SK-N-SH (cell line): ENCODE data around the gene TAS2R30. TPM values are rescaled to one million over a fixed set of nuclear protein-coding genes. Genes with fewer than 3 reads are reported as not detected.

Experiments used
- CTCF ChIA-PET: fragments of 300-600, 350-600 bp; formaldehyde crosslinking; extraction: SDS; loops from one replicate; lab custom pipeline; 2021; lab: Yijun Ruan, JAX
- POLR2A ChIA-PET: fragments of 350-600 bp; sonication (Branson Sonifier 250); formaldehyde crosslinking; extraction: SDS; loops from one replicate; lab custom pipeline; 2020; ENCODE audit warnings: antibody characterized with exemption, inconsistent platforms; lab: Yijun Ruan, JAX
- DNase-seq: peaks from one replicate; pipeline ENCODE4 v3.0.0; 2012
- H2AFZ ChIP-seq: fragments of 200-600 bp; sonication (generic); 2 replicates; pipeline ENCODE4 v1.8.1; 2016; ENCODE audit warnings: antibody characterized with exemption, mild to moderate bottlenecking, low read depth
- H3F3A ChIP-seq: fragments of 200-600 bp; sonication (generic); replicated peaks from 2 replicates; pipeline ENCODE3; 2016; ENCODE audit warnings: antibody characterized with exemption, mild to moderate bottlenecking; ENCODE audit not compliant: insufficient read depth
- H3K27ac ChIP-seq, 2 experiments: fragments of 200-500 bp in 1 of 2; fragments of 200-600 bp in 1 of 2; sonication (Bioruptor generic) in 1 of 2; sonication (generic), shearing (Covaris generic) in 1 of 2; 2 replicates each; pipeline versions ENCODE4 v1.5.1 to v1.6.1; 2014 to 2016; ENCODE audit warnings: low read depth in 2 of 2, inconsistent platforms in 1 of 2, low read length in 1 of 2, mild to moderate bottlenecking in 1 of 2, mixed read lengths in 1 of 2
- H3K27me3 ChIP-seq: fragments of 200-600 bp; sonication (generic), shearing (Covaris generic); 2 replicates; pipeline ENCODE4 v1.6.1; 2016; ENCODE audit warnings: mixed run types; ENCODE audit not compliant: insufficient read depth
- H3K36me3 ChIP-seq, 2 experiments: fragments of 200-500 bp in 1 of 2; fragments of 200-600 bp in 1 of 2; sonication (Bioruptor generic) in 1 of 2; sonication (generic) in 1 of 2; replicated peaks in 1 of 2; 2 replicates each; pipeline versions ENCODE3 to v1.5.1; 2014 to 2016; ENCODE audit warnings: low read length in 1 of 2, mild to moderate bottlenecking in 1 of 2; ENCODE audit not compliant: insufficient read depth in 2 of 2, control insufficient read depth in 1 of 2
- H3K4me1 ChIP-seq, 2 experiments: fragments of 200-500 bp in 1 of 2; fragments of 200-600 bp in 1 of 2; sonication (Bioruptor generic) in 1 of 2; sonication (generic), shearing (Covaris generic) in 1 of 2; 2 replicates each; pipeline versions ENCODE4 v1.5.1 to v1.6.1; 2014 to 2016; ENCODE audit warnings: low read depth in 1 of 2, low read length in 1 of 2, mixed run types in 1 of 2; ENCODE audit not compliant: insufficient read depth in 2 of 2, control insufficient read depth in 1 of 2
- H3K4me2 ChIP-seq: fragments of 200-600 bp; sonication (generic), shearing (Covaris generic); 2 replicates; pipeline ENCODE4 v1.6.1; 2017; ENCODE audit warnings: mixed run types
- H3K4me3 ChIP-seq, 2 experiments: fragments of 200-500 bp in 1 of 2; fragments of 200-600 bp in 1 of 2; sonication (Bioruptor generic) in 1 of 2; sonication (generic), shearing (Covaris generic) in 1 of 2; 2 replicates each; pipeline versions ENCODE4 v1.5.1 to v1.8.1; 2014 to 2016; ENCODE audit warnings: low read depth in 2 of 2, inconsistent platforms in 1 of 2, low read length in 1 of 2, mild to moderate bottlenecking in 1 of 2, mixed read lengths in 1 of 2, moderate library complexity in 1 of 2
- H3K79me2 ChIP-seq: fragments of 200-600 bp; sonication (generic); 2 replicates; pipeline ENCODE4 v1.8.1; 2017; ENCODE audit warnings: mild to moderate bottlenecking; ENCODE audit not compliant: insufficient read depth
- H3K9ac ChIP-seq: fragments of 200-600 bp; sonication (generic); 2 replicates; pipeline ENCODE4 v1.6.1; 2017; ENCODE audit warnings: mixed run types
- H3K9me2 ChIP-seq: fragments of 200-600 bp; sonication (generic); 2 replicates; pipeline ENCODE4 v1.6.1; 2017; ENCODE audit warnings: mixed run types
- H3K9me3 ChIP-seq: fragments of 200-600 bp; sonication (generic); 2 replicates; pipeline ENCODE4 v1.6.1; 2017; ENCODE audit warnings: mixed run types, mild to moderate bottlenecking, moderate library complexity
- H4K20me1 ChIP-seq: fragments of 200-600 bp; sonication (generic); 2 replicates; pipeline ENCODE4 v1.6.1; 2017; ENCODE audit warnings: mild to moderate bottlenecking, mixed run types; ENCODE audit not compliant: insufficient read depth
- CTCF ChIP-seq: fragments of 200-600 bp; sonication (generic); IDR thresholded peaks from 2 replicates; pipeline ENCODE4 v1.6.1; 2017; ENCODE audit warnings: antibody characterized with exemption, mild to moderate bottlenecking, moderate library complexity
- ELF1 ChIP-seq: IDR thresholded peaks from 2 replicates; pipeline ENCODE4 v1.4.0; 2012
- EP300 ChIP-seq, 2 experiments: IDR thresholded peaks; 2 replicates each; pipeline versions ENCODE4 v1.4.0 to v1.6.1; 2012; ENCODE audit warnings: borderline replicate concordance in 1 of 2, low read depth in 1 of 2, low read length in 1 of 2
- IRF3 ChIP-seq: fragments of 150-350 bp; IDR thresholded peaks from 2 replicates; pipeline ENCODE4 v1.6.1; 2016; ENCODE audit warnings: mild to moderate bottlenecking, low read depth, low read length
- MXI1 ChIP-seq: IDR thresholded peaks from 2 replicates; pipeline ENCODE4 v1.6.1; 2012; ENCODE audit warnings: mild to moderate bottlenecking, low read depth, low read length, improper control_type of control experiment
- NRF1 ChIP-seq: IDR thresholded peaks from 2 replicates; pipeline ENCODE4 v1.6.1; 2012; ENCODE audit warnings: low read depth, mild to moderate bottlenecking, low read length
- RAD21 ChIP-seq: IDR thresholded peaks from 2 replicates; pipeline ENCODE4 v1.6.1; 2012; ENCODE audit warnings: mild to moderate bottlenecking, low read length
- RFX5 ChIP-seq: IDR thresholded peaks from 2 replicates; pipeline ENCODE4 v1.6.1; 2012; ENCODE audit warnings: mild to moderate bottlenecking, improper control_type of control experiment, low read length
- SMC3 ChIP-seq: IDR thresholded peaks from 2 replicates; pipeline ENCODE4 v1.6.1; 2012; ENCODE audit warnings: low read depth, low read length, improper control_type of control experiment
- TAF1 ChIP-seq: IDR thresholded peaks from 2 replicates; pipeline ENCODE4 v1.6.1; 2012; ENCODE audit warnings: low read depth, mild to moderate bottlenecking, low read length, moderate library complexity, borderline replicate concordance
- TCF12 ChIP-seq: IDR thresholded peaks from 2 replicates; pipeline ENCODE4 v1.4.0; 2012
- TEAD4 ChIP-seq: IDR thresholded peaks from 2 replicates; pipeline ENCODE4 v1.4.0; 2012; ENCODE audit warnings: mild to moderate bottlenecking, borderline replicate concordance; ENCODE audit not compliant: insufficient read depth
- ZBTB33 ChIP-seq: IDR thresholded peaks from 2 replicates; pipeline ENCODE4 v1.4.0; 2012; ENCODE audit warnings: low read depth, borderline replicate concordance
- WGBS: methylation state at CpG from one replicate; pipeline ENCODE4 v1.1.6; 2017; ENCODE audit warnings: low lambda C conversion rate; 5-methylcytosine and 5-hydroxymethylcytosine counted together
- polyA plus RNA-seq, 3 experiments: library from polyadenylated mRNA; depleted of rRNA; stranded (reverse); fragments of >200 nt; gene quantifications; 2 replicates each; pipeline ENCODE4 v1.2.3, GENCODE V29; 2012
- TF ChIP-seq, protein P1 (sequence below): fragments of 150-350 bp; IDR thresholded peaks from 2 replicates; pipeline ENCODE4 v1.6.1; 2017; ENCODE audit warnings: antibody characterized with exemption, low read length, low read depth, borderline replicate concordance
- TF ChIP-seq, protein P2 (sequence below): IDR thresholded peaks from 2 replicates; pipeline ENCODE4 v1.4.0; 2012; ENCODE audit warnings: low read depth, borderline replicate concordance

Gene TAS2R30
- polyA plus RNA-seq, 1 of the 3 experiments (the other 2 are of a cell fraction) = 0.05 TPM

DNA sequence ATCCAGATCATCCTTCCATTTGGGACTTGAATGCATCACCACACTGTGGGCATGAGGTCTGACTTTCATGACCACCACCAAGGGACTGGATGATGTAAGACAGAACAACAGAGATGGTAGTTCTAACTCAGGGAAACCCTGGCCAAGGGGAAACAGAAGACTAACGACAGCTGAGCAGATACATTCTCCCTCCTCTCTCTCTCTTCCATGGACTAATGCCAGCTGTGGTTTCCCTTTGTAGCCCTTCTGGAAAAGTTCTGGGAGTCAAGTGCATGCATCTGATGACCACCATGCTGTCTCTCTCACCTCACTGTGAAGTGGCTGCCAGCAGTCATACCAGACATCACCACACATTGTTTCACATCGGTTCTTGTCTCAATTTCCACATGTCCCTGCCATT, 3.4 kb downstream of the TAS2R30 start:
- H3K4me3 ChIP-seq = no peak overlapping the region
- CTCF ChIA-PET = no interaction called here
- 0% methylated on average over 2 of the region's 2 CpGs for WGBS
- POLR2A ChIA-PET = no interaction called here
- no peaks in the 10 kb centered on the region for H3K9me2 ChIP-seq
- no peaks in the 10 kb centered on the region; a peak in 2 of 4 replicates for H3K4me1 ChIP-seq
- H3K9me3 ChIP-seq = no peaks in the 10 kb centered on the region; the same call in 1 of the 2 replicates
- peaks cover 4% of the 10 kb centered on the region; the same call in 1 of the 2 replicates for H4K20me1 ChIP-seq
- peaks cover 0 to 3% of the 10 kb centered on the region in 2 experiments for H3K36me3 ChIP-seq
- no peak for DNase-seq
- no peak overlapping the region for H3K4me2 ChIP-seq
- TF ChIP-seq NRF1 (no peak), RFX5 (no peak), EP300 (IDR thresholded peaks at IDR 0.05; ENCODE audit: borderline replicate concordance in 1 of 2, low read depth in 1 of 2, low read length in 1 of 2) (no peak), TEAD4 (no peak), CTCF (no peak)
- TF ChIP-seq, protein P1, sequence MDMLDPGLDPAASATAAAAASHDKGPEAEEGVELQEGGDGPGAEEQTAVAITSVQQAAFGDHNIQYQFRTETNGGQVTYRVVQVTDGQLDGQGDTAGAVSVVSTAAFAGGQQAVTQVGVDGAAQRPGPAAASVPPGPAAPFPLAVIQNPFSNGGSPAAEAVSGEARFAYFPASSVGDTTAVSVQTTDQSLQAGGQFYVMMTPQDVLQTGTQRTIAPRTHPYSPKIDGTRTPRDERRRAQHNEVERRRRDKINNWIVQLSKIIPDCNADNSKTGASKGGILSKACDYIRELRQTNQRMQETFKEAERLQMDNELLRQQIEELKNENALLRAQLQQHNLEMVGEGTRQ = no peak
- no peaks in the 10 kb centered on the region for H3K27me3 ChIP-seq
- no peak overlapping the region for H2AFZ ChIP-seq
- peaks cover 67% of the 10 kb centered on the region for H3K79me2 ChIP-seq
- no peak overlapping the region for H3K9ac ChIP-seq
- no peak overlapping the region for H3K27ac ChIP-seq
- H3F3A ChIP-seq = no peaks in the 10 kb centered on the region

GRCh38 chr12:11130382-11130781, 4.1 kb downstream of the TAS2R30 start:
- Histone ChIP-seq H3K9ac (no peak overlapping the region), H3K36me3 (peaks cover 0 to 3% of the 10 kb centered on the region in 2 experiments), H3K79me2 (peaks cover 64% of the 10 kb centered on the region), H3K27me3 (no peaks in the 10 kb centered on the region), H3K4me3 (no peak overlapping the region), H3K4me1 (no peaks in the 10 kb centered on the region; a peak in 2 of 4 replicates), H4K20me1 (peaks cover 4% of the 10 kb centered on the region; the same call in 1 of the 2 replicates), H3F3A (no peaks in the 10 kb centered on the region), H3K27ac (no peak overlapping the region), H3K9me3 (no peaks in the 10 kb centered on the region; the same call in 1 of the 2 replicates), H3K4me2 (no peak overlapping the region), H3K9me2 (no peaks in the 10 kb centered on the region), H2AFZ (no peak overlapping the region)
- DNase-seq = no peak
- 97% methylated on average over 3 of the region's 3 CpGs for WGBS
- POLR2A ChIA-PET = no interaction called here
- CTCF ChIA-PET = no interaction called here
- no peak for TF ChIP-seq NRF1
- no peak for TF ChIP-seq RAD21
- TF ChIP-seq CTCF = no peak
- TF ChIP-seq MXI1 = no peak
- no peak for TF ChIP-seq TCF12
- no peak for TF ChIP-seq TEAD4
- TF ChIP-seq SMC3 = no peak
- TF ChIP-seq ELF1 = no peak
- TF ChIP-seq EP300 (IDR thresholded peaks at IDR 0.05; ENCODE audit: borderline replicate concordance in 1 of 2, low read depth in 1 of 2, low read length in 1 of 2) = no peak
- TF ChIP-seq, protein P2, sequence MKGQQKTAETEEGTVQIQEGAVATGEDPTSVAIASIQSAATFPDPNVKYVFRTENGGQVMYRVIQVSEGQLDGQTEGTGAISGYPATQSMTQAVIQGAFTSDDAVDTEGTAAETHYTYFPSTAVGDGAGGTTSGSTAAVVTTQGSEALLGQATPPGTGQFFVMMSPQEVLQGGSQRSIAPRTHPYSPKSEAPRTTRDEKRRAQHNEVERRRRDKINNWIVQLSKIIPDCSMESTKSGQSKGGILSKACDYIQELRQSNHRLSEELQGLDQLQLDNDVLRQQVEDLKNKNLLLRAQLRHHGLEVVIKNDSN = no peak
- TF ChIP-seq TAF1 = no peak
- no peak for TF ChIP-seq IRF3
- TF ChIP-seq, protein P1 = no peak
- TF ChIP-seq ZBTB33 = no peak
